Activated CD8-positive, alpha-beta memory T cell treated with anti-CD3 and anti-CD28 coated beads, Interleukin-2, amount 50 U/mL, for 1 hour (primary cell): ENCODE results near the gene POLR2B.
"Not testable (repeated sequence)": the region's sequence is repeated elsewhere in the genome, so short reads cannot be mapped to it uniquely, and the experiment has no call there.

Experiments
- DNase-seq: peaks from one replicate; pipeline ENCODE4 v3.0.0-alpha.2; 2020; ENCODE audit errors: extremely low read depth

Gene POLR2B

DNA sequence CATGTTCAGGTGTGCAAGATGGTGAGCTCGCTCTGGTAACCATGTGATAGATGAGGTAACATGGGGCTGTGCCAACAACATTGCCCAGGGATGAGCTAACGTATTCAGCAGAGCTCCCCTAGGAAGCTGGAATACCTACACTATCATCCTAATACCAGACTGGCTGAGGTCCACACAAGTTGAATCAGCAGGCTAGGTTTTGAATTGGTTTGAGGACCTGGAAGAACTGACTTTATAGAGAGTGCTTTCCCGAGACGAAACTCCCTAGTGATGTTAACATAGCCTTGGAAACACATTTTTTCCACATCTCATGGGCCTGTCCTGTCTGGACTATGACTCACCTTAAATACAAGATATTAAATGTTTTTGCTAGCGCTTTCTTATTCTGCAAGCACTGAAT is 74.8 kb downstream of the POLR2B start:
- DNase-seq: no peak

DNA sequence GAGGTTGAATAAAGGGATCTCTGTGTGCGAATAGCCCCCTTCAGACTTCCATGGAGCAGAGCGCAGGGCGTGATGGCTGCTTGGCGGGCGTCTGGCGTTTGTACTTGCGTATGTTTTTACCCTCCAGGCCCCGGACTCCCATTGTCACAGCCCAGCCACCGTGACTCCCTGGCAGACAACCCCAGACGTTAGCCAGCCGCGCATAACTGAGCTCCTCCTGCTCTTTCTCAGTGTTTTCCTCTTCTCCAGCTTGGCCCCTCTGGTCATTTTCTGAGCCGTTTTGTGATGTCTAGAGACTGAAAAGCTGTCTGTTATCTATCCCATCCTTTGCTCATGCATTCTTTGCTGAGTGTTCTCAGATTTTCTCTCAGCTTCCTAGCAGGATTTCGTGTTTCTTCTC is 77.2 kb downstream of the POLR2B start:
- DNase-seq: no peak

DNA sequence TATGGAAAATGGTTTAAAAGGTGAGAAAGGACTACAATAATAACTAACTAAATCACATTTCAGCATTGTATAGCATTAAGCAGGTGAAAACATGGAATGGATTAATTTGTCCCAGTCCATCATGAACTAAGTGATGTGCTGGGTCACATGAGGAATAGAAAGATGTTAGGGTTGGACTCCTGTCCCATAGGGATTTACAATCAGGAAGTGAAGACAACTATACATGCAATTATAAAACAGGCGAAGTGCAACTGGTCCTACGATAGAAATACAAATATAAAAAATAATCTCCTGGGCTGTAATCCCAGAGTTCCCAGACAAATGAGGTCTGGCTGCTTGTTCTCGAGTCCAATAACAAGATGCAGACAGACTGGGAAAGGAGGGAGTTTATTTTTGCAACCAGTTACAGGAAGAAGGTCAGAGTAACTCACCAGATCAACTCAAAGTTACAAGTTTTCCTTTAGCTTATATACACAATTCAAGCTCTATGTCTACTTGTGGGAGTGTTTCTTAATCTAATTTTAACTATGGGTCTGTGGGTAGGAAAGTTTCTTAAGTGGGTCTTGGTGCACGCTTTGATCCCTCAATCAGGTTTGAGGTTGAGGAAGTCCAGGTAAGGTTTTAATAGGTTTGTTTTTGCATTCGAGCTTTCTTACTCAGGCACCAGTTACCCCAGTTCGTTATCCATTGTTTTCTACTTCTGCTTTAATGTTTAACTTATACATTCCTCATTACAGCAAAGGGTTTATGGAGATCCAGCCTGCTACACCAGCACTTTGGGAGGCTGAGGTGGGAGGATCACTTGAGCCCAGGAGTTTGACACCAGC is 81.4 kb downstream of the POLR2B start:
- no peak for DNase-seq

DNA sequence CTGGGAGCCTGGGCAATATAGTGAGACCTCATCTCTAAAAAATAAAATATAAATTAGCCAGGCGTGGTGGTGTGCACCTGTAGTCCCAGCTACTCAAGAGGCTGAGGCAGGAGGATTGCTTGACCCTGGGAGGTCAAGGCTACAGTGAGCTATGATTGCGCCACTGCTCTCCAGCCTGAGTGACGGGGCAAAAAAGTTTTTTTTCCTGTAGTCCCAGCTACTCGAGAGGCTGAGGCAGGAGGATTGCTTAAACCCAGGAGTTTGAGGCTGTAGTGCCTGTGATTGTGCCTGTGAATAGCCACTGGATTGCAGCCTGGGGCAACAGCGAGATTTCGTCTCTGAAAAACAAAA is 82.0 kb downstream of the POLR2B start:
- not testable (repeated sequence) for DNase-seq

DNA sequence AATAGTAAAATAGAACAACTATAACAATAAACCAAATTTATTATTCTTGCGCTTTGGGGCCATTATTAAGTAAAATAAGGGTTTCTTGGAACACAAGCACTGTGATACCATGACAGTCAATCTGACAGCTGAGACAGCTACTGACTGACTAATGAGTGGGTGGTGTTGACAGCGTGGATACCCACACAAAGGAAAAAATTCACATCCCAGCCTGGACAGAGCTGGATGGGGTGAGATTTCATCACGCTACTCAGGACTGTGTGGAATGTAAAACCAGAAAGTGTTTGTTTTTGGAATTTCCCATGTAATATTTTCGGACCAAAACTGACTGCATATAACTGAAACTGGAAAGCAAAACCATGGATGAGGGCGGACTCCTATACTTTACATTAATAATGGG is 82.7 kb downstream of the POLR2B start:
- no peak for DNase-seq

DNA sequence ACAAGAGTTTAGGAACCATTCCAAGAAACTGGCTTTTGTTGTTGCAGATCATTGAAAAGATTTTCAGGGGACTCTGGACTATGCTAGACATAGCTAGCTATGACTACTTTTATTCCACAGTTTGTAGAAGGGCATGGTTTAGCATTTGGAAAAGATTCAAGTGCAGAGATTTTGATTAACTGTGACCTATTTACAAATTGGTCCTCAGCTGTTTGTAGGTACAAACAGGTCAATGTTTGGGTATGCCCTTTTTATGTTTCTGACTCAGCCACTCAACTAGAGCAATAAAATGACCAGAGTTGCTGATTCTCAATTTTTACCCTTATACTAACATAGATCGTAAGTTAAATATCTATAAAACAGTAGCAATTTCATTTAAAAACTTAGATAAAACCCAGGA is 84.8 kb downstream of the POLR2B start:
- DNase-seq: no peak

DNA sequence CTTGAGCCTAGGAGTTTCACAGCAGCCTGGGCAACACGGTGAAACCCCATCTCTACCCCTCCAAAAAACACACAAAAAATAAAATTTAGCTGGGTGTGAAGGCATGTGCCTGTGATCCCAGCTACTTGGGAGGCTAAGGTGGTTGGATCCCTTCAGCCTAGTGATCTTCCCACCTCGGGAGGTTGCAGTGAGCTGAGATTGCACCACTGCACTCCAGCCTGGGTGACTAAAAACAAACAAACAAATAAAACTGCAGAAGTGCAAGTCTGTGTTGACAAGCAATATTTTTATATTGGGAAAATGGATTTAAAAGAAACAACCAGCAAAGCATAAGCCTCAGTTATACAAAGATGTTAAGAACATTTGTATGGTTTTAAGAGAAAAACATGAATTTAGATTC is 85.4 kb downstream of the POLR2B start:
- DNase-seq: no peak

DNA sequence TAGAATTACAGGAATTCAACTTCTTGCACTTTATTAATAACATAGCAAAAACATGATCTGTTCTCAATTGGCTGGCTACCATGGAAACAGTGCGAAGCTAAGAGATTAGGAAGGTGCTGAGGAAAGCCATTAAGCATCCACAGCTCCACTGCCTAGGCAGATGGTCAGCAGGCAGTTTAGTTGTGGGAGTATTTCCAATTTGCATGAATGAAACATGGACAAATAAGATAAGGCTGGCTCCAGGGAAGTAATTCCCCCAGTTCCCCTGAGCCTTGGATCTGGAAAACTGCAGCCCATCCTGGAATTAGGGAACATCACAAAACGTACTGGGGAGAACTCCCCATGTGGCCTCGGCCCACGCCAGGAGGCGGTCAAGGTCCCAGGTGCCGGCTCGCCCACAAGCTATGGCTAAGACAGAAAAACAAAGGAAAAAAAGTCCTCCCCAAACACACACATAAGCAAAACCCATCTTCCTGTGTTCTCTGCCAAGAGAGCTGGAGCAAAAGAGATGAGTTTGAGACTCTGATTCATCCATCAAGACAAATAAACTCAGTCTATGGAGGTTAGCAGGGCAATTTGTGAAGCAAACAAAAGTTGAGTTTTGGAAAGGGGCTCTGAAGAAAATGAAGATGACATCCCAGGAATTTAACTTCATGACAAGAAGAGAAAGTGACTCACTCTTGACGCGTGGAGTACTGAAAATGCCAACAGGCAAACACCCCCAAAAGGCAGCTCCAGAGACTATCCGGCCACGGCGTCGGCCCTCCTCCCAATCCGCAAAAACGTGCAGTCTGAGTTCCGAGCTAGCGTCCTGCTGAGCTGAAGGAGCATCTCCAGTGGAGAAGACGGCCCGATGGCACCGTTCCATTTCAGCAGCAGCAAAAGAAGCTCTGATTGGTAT is 86.4 kb downstream of the POLR2B start:
- DNase-seq: no peak

DNA sequence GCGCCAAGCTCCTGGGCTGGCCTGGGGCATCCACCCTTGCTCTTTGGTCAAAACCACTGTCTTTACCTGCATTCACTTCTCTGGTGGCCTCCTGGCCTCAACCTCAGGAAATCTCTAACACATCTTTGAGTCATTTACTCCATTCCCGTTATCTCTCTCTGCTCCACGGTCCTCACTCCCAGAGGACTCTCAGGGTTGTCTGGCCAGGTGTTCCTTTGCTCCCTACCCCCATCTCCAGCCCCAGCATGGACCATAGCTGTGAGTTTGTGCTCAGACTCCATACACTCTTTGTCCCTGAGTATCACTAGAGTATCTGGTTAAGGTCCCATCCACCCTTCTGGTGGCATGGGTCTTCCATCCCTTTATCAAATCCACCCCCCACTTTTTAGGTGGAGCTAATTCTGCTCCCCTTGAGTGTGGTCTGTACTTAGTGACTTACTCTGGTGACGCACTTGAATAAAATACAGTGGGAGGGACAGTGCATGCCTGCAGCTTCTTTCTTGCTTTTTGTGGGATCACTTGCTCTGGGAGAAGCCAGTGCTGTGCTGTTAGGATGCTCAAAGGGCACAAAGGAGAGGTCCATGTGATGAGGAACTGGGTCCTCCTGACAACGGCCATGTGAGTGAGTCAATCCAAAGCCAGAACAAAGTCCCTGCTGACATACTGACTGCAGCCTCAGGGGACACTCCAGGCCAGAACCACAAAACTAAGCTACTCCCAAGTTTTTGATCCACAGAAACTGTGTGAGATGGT is 87.2 kb downstream of the POLR2B start:
- no peak for DNase-seq

DNA sequence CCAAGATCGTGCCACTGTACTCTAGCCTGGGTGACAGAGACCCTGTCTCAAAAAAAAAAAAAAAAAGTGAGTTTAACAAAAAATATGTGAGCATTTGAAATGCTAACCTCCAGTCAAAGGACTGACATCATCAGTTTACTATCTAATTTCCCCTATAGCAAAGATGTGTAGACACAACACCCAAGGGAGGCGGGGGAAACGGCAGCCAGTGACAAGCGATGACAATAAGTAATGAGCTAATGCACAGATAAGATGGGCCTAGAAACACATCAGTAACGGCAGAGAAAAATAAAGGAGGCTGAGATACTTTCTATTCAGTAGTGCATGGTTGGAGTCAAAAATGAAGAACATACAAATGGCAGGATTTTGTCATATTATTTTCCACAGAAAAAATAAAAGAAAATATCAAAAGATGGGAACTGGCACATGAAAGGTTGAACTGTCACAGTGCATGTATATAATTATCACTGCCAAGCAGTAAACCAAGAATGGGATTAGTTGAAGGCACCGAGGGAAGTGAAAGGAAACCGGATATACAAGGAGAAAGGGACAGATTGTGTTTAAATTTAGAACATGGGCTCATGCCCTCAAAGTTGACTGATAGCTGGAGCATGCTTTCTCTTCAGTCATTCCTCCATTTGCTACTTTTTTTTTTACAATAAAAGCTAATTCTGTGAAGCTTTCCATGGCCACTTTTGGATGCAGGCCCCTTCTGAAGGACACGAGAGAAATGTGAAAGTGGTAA is 89.7 kb downstream of the POLR2B start:
- no peak for DNase-seq

DNA sequence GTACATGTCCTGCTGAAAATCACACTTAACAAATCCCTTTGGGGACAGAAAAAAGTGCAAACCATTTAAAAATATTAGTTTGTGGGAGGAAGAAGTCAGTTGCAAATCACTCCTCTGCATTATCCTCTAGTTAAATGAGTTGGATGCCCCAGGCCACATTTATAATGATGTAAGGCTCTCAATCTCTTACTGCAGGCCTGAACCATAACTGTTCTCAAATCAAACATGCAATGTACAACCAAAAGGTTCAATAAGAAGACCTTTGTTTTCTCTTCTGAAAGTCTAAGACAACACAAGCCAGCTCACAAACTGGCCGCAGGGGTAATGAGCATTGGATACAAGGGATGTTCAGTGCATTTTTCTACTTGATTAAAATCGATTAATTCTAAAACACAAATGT is 91.8 kb downstream of the POLR2B start:
- no peak for DNase-seq

DNA sequence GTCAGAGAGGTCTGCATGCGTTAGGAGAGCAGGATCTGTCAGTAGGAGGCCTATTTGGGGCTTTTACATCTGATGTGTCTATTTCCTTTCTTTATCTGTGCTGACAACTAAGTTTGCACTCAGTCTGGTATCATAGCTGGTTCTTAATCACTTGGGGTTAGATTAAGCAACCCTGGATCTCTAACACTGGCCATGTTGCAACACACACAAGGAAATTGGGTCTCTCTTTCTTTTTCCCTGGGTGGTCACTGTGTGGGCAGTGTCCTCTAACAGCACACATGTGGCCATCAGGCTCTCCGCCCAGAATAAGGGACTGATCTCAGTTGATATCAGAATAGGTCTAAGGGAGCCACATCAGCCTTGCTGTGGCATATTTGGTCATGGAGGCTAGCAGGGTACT is 92.6 kb downstream of the POLR2B start:
- no peak for DNase-seq

DNA sequence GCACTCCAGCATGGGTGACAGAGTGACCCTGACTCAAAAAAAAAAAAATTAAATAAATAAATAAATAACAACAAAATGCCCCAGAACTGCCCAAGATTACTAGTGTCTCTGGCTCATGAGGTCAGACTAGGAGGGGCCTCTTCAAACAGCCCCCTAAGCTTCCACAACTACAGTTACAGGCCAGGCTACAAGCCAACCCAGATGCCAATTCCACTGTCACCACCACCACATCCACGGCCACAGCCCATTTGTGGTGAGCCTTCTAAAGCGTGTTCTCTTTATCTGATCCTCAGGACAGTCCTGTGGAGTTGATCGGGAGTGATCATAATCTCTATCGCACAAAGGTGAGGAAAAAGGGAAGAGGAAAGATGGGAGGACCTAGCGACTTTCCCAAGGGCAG is 94.9 kb downstream of the POLR2B start:
- DNase-seq: no peak

DNA sequence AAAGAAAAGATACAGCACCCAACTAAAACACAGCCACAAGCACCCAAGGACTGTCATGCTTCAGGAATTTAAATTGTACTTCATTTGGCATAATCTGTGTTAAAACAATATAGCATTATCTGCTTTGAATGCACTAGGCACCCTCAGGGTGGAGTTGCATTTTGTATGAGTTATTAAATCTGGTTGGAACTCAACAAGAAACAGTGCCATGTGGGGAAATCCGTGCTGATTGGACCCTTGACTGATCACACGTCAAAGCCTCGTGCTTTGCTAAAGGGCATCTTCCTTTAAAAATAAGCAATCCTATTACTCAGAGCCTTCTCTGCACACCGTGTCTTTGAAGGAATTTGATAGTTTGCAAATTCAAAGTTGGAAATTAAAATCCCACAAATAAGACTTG is 96.0 kb downstream of the POLR2B start:
- no peak for DNase-seq

DNA sequence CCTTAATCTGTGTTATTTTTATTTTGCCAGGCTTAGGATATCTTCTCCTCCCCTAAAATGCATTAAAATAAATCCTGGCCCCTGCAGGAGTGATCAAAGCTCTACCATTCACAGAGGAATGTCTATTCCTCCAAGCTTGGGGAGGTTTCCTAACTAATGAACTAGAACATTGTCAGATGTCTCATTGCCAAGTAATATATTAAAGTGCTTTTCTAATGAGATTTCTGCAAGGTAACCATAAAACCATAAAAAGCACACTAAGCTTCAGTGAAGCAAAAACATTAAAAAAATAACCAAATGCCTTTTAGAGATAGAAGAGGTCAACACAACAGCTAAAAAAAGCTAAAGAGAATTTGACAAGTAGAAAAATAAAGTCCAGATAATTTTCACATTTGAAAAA is 96.7 kb downstream of the POLR2B start:
- no peak for DNase-seq

DNA sequence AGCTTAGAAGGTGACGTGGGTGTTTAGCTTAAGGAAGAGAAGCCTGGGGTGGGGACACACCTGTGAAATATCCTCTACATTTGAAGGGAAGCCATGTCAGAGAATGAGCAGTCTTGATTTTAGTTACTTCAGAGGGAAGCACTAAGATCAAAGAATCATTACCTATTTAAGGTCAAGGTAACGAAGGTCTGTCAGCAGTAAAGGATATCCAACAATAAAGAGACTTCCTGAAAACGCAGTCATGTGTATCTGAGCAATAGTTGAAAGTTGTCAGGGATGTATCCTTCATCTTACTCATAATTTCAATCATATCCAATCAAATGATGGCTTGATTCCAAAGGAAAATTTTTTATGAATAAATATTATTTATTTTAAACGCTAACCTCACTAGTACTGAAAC is 98.0 kb downstream of the POLR2B start:
- no peak for DNase-seq

DNA sequence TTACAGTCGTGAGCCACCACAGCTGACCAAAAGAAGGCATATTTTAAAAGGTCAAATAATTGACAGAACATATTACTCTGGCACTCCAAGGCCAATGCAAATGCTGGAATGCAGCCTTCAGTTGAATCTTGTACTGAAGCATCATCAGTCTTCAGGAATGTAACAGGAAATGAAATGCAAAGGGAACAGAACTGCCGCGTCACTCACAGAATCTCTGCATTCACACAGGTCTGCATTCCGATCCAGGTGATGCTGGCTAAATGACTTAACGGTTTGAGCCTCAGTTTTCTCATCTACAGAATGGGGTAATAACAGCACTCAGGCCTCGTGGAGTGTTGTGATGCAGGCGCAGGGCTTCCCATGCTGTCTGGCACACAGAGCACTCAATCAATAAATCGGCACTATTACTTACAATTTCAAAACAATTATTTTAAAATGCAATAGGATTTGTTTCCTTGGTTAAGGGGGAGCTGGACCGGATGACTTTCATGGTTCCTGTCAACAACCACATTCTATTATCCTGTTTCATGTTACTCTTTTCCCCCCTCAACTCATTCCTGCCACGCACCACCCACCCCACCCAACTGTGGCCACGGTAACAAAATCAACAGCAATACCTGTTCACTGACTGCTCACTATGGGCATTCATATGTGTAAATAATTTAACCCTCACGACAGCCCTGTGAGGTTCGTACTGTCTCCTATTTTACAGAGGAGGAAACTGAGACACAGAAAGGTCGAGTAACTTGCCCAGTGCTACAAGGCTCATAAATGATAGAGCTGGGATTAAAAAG is 99.1 kb downstream of the POLR2B start:
- DNase-seq: no peak

DNA sequence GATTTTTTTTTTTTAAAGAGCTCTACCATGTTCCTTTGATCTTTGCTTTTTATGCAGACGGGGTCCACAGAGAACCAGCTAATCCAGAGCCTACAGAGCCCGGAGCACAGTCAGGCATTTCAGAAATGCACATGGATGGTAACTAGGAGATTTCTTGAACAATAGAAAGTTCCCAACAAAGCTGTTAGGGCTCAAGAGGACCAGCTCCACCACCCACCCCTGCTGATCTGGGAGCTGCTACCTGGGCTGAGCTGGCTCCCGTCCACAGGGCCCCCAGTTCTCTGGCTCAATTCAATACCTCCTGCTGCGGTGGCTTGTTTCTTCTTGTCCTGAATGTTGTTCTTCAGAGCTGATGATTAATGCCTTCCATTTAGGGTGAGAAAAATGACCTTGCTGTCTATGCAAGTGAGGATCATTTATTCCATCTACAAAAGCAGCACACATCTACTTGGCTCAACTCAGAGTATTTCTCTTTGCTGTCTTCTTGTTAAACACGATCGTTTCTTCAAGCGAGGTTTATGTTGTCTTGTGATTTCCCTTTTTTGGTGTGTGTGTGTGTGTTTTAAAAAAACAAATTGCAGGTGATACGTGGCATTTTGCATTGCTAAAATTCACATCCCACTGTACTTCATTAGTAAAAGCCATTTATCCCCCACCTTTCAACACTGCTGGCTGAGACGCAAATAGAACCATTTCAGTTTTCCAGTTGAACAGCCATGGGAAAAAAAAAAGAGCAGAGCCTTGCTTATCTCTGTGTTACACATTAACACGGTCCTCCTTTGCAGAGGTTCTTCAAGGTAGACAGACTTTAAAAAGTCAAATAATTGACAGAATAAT is 100.2 kb downstream of the POLR2B start:
- DNase-seq: no peak
